IMR-90 (cell line): ENCODE measurements around the gene GARS1. TPM values are rescaled to one million over a fixed set of nuclear protein-coding genes. Genes with fewer than 3 reads are reported as not detected.
A peak's percentile ranks its signal among the peaks of the same experiment; 100 is the strongest.

Experiments
- ATAC-seq: fragments of 200-7000 bp; cut with Tn5 transposase; 2 replicates; pipeline ENCODE4 v1.9.1; 2020; ENCODE audit warnings: low read depth, mild to moderate bottlenecking, moderate library complexity
- BruUV-seq: library from RNA; stranded (reverse); fragments of 400-500 nt; replicated peaks from 2 replicates; lab custom pipeline; 2021; lab: Mats Ljungman, UMichigan
- CTCF ChIA-PET: fragments of 300-600 bp; formaldehyde crosslinking; extraction: SDS; loops from one replicate; lab custom pipeline; 2021; ENCODE audit warnings: antibody characterized with exemption; lab: Yijun Ruan, JAX
- POLR2A ChIA-PET: fragments of 300-600 bp; sonication (Branson Sonifier 250); formaldehyde crosslinking; loops from one replicate; lab custom pipeline; 2022; ENCODE audit warnings: antibody characterized with exemption; ENCODE audit not compliant: unreplicated experiment; lab: Charles Lee
- DNase-seq: peaks from one replicate; pipeline ENCODE4 v3.0.0; 2013
- H2AFZ ChIP-seq: replicated peaks from 2 replicates; pipeline ENCODE3; 2013; ENCODE audit warnings: low read length, mild to moderate bottlenecking; ENCODE audit not compliant: poor library complexity
- H2AK5ac ChIP-seq: 2 replicates; pipeline ENCODE4 v1.6.1; 2013; ENCODE audit warnings: low read depth, low read length, inconsistent platforms
- H2AK9ac ChIP-seq: replicated peaks from 2 replicates; pipeline ENCODE3; 2013; ENCODE audit warnings: mild to moderate bottlenecking, low read depth, low read length, moderate library complexity; ENCODE audit not compliant: poor library complexity
- H2BK120ac ChIP-seq: 2 replicates; pipeline ENCODE4 v1.6.1; 2013; ENCODE audit warnings: low read depth, low read length, inconsistent platforms
- H2BK15ac ChIP-seq: 3 replicates; pipeline ENCODE4 v1.6.1; 2013; ENCODE audit warnings: low read depth, low read length, inconsistent platforms
- H2BK20ac ChIP-seq: 2 replicates; pipeline ENCODE4 v1.6.1; 2013; ENCODE audit warnings: low read depth, mild to moderate bottlenecking, inconsistent platforms, low read length, moderate library complexity
- H2BK5ac ChIP-seq: 2 replicates; pipeline ENCODE4 v1.6.1; 2013; ENCODE audit warnings: mild to moderate bottlenecking, low read depth, low read length, inconsistent platforms; ENCODE audit not compliant: poor library complexity, severe bottlenecking
- H3K14ac ChIP-seq: replicated peaks from 2 replicates; pipeline ENCODE4 v1.6.1; 2013; ENCODE audit warnings: low read depth, low read length, inconsistent platforms
- H3K18ac ChIP-seq: 2 replicates; pipeline ENCODE4 v1.6.1; 2013; ENCODE audit warnings: low read depth, low read length, control low read depth
- H3K23ac ChIP-seq: 2 replicates; pipeline ENCODE4 v1.6.1; 2013; ENCODE audit warnings: low read depth, low read length, inconsistent platforms
- H3K27ac ChIP-seq: 2 replicates; pipeline ENCODE4 v1.5.1; 2013; ENCODE audit warnings: mild to moderate bottlenecking, control low read depth, low read length; ENCODE audit not compliant: insufficient read depth
- H3K27me3 ChIP-seq: 2 replicates; pipeline ENCODE4 v1.6.1; 2013; ENCODE audit warnings: low read length; ENCODE audit not compliant: control insufficient read depth, insufficient read depth
- H3K36me3 ChIP-seq: 2 replicates; pipeline ENCODE4 v1.6.1; 2013; ENCODE audit warnings: low read length, mixed read lengths; ENCODE audit not compliant: control insufficient read depth, insufficient read depth
- H3K4ac ChIP-seq: 2 replicates; pipeline ENCODE4 v1.6.1; 2013; ENCODE audit warnings: low read depth, low read length, inconsistent platforms
- H3K4me1 ChIP-seq: 2 replicates; pipeline ENCODE4 v1.6.1; 2013; ENCODE audit warnings: low read length, mixed read lengths; ENCODE audit not compliant: control insufficient read depth, insufficient read depth
- H3K4me2 ChIP-seq: 2 replicates; pipeline ENCODE4 v1.6.1; 2013; ENCODE audit warnings: low read depth, mild to moderate bottlenecking, control low read depth, low read length, moderate library complexity
- H3K4me3 ChIP-seq: 2 replicates; pipeline ENCODE4 v1.5.1; 2013; ENCODE audit warnings: low read depth, mild to moderate bottlenecking, control low read depth, low read length, moderate library complexity; ENCODE audit not compliant: insufficient read depth
- H3K56ac ChIP-seq: 2 replicates; pipeline ENCODE4 v1.6.1; 2013; ENCODE audit warnings: low read length, inconsistent platforms; ENCODE audit not compliant: insufficient read depth; ENCODE audit errors: extremely low read depth
- H3K79me1 ChIP-seq, 2 experiments: 2 replicates each; pipeline ENCODE4 v1.6.1; 2013; ENCODE audit warnings: low read length in 2 of 2, inconsistent platforms in 1 of 2, low read depth in 1 of 2
- H3K9ac ChIP-seq: 2 replicates; pipeline ENCODE4 v1.6.1; 2013; ENCODE audit warnings: low read depth, low read length, control low read depth
- H3K9me1 ChIP-seq: 2 replicates; pipeline ENCODE4 v1.6.1; 2013; ENCODE audit warnings: low read length, inconsistent platforms; ENCODE audit not compliant: insufficient read depth
- H3K9me3 ChIP-seq: 2 replicates; pipeline ENCODE4 v1.6.1; 2013; ENCODE audit warnings: low read length; ENCODE audit not compliant: control insufficient read depth, insufficient read depth
- H4K20me1 ChIP-seq: 2 replicates; pipeline ENCODE4 v1.6.1; 2013; ENCODE audit warnings: low read length, inconsistent platforms; ENCODE audit not compliant: insufficient read depth
- H4K5ac ChIP-seq: 2 replicates; pipeline ENCODE4 v1.6.1; 2013; ENCODE audit warnings: mild to moderate bottlenecking, low read depth, low read length, control low read depth
- H4K8ac ChIP-seq, 2 experiments: 2 replicates each; pipeline ENCODE4 v1.6.1; 2013; ENCODE audit warnings: low read depth in 2 of 2, low read length in 2 of 2, control low read depth in 1 of 2, inconsistent platforms in 1 of 2
- H4K91ac ChIP-seq: 2 replicates; pipeline ENCODE4 v1.6.1; 2013; ENCODE audit warnings: low read depth, low read length, inconsistent platforms; ENCODE audit not compliant: insufficient read depth
- BHLHE40 ChIP-seq: fragments of 150-350 bp; IDR thresholded peaks from 2 replicates; pipeline ENCODE4 v1.6.1; 2016; ENCODE audit warnings: mild to moderate bottlenecking, low read depth, low read length
- CEBPB ChIP-seq: IDR thresholded peaks from 2 replicates; pipeline ENCODE4 v1.6.1; 2012; ENCODE audit warnings: low read depth, low read length, improper control_type of control experiment
- CHD1 ChIP-seq: IDR thresholded peaks from 2 replicates; pipeline ENCODE4 v1.6.1; 2012; ENCODE audit warnings: low read depth, low read length, improper control_type of control experiment
- CTCF ChIP-seq: conservative IDR thresholded peaks from 2 replicates; pipeline ENCODE4 v1.5.1; 2012; ENCODE audit warnings: mild to moderate bottlenecking, low read depth, low read length, improper control_type of control experiment
- ELK1 ChIP-seq: fragments of 150-350 bp; IDR thresholded peaks from 2 replicates; pipeline ENCODE4 v1.6.1; 2016; ENCODE audit warnings: low read depth, mild to moderate bottlenecking, low read length, moderate library complexity, borderline replicate concordance
- MAFK ChIP-seq: IDR thresholded peaks from 2 replicates; pipeline ENCODE4 v1.6.1; 2012; ENCODE audit warnings: low read depth, low read length, improper control_type of control experiment
- MAZ ChIP-seq: IDR thresholded peaks from 2 replicates; pipeline ENCODE4 v1.6.1; 2012; ENCODE audit warnings: low read depth, mild to moderate bottlenecking, low read length, improper control_type of control experiment, moderate library complexity, borderline replicate concordance
- MXI1 ChIP-seq: IDR thresholded peaks from 2 replicates; pipeline ENCODE4 v1.6.1; 2012; ENCODE audit warnings: low read depth, mild to moderate bottlenecking, low read length, moderate library complexity, borderline replicate concordance
- NFE2L2 ChIP-seq: fragments of 150-350 bp; IDR thresholded peaks from 2 replicates; pipeline ENCODE4 v1.6.1; 2016; ENCODE audit warnings: low read depth, mild to moderate bottlenecking, low read length
- POLR2A ChIP-seq: IDR thresholded peaks from 2 replicates; pipeline ENCODE4 v1.6.1; 2012; ENCODE audit warnings: mild to moderate bottlenecking, low read depth, low read length
- RAD21 ChIP-seq: IDR thresholded peaks from 2 replicates; pipeline ENCODE4 v1.6.1; 2012; ENCODE audit warnings: low read length, improper control_type of control experiment
- RCOR1 ChIP-seq: IDR thresholded peaks from 2 replicates; pipeline ENCODE4 v1.6.1; 2012; ENCODE audit warnings: mild to moderate bottlenecking, low read length, improper control_type of control experiment; ENCODE audit not compliant: insufficient replicate concordance
- RFX5 ChIP-seq: IDR thresholded peaks from 2 replicates; pipeline ENCODE4 v1.8.0; 2012; ENCODE audit warnings: low read depth, mild to moderate bottlenecking, low read length, moderate library complexity
- SMC3 ChIP-seq: fragments of 150-350 bp; IDR thresholded peaks from 2 replicates; pipeline ENCODE4 v1.6.1; 2016; ENCODE audit warnings: low read depth, mild to moderate bottlenecking, antibody characterized with exemption, low read length, moderate library complexity
- USF2 ChIP-seq: fragments of 150-350 bp; IDR thresholded peaks from 2 replicates; pipeline ENCODE4 v1.6.1; 2017; ENCODE audit warnings: mild to moderate bottlenecking, antibody characterized with exemption, low read length, low read depth
- WGBS, 2 experiments: methylation state at CpG; one replicate each; pipeline versions ENCODE4 v1.1.5 to v1.1.7; 2013; ENCODE audit warnings: missing lambda C conversion rate in 2 of 2; ENCODE audit not compliant: insufficient read length in 1 of 2; ENCODE audit errors: extremely low coverage in 2 of 2; 5-methylcytosine and 5-hydroxymethylcytosine counted together
- dilution Hi-C: fragments of 300-500 bp; cut with HindIII; formaldehyde crosslinking; loops from one replicate; pipeline ENCODE4 v1.14.3; 2018; ENCODE audit warnings: low sequenced_read_pairs; ENCODE audit not compliant: unreplicated experiment
- in situ Hi-C: fragments of 300-500 bp; cut with MboI; formaldehyde crosslinking; loops from 3 replicates; pipeline ENCODE4 v1.14.3; 2019; ENCODE audit warnings: low sequenced_read_pairs, inconsistent platforms, mixed read lengths
- intact Hi-C: fragments of 100-400 bp; cut with micrococcal nuclease; formaldehyde crosslinking; loops from 2 replicates; pipeline ENCODE4 v1.10.0; 2022
- polyA plus RNA-seq, 3 experiments: library from polyadenylated mRNA; depleted of rRNA; stranded (reverse); fragments of >200 nt; gene quantifications; 2 replicates each; pipeline ENCODE4 v1.2.3, GENCODE V29; 2012; ENCODE audit warnings: low replicate concordance in 1 of 3
- total RNA-seq: library from RNA; depleted of rRNA; stranded (reverse); fragments of >200 nt; gene quantifications from 2 replicates; pipeline ENCODE4 v1.2.3, GENCODE V29; 2012

GARS1 gene
- total and polyA plus RNA-seq, 2 of the 4 experiments (the other 2 are of a cell fraction): 105 to 551 TPM

GRCh38 chr7:30564243-30564892, 30.3 kb upstream of the GARS1 start:
- Histone ChIP-seq H3K18ac (no peak overlapping the region), H2BK20ac (no peak overlapping the region), H3K9ac (no peak overlapping the region), H2BK15ac (no peak overlapping the region), H3K27me3 (no peaks in the 10 kb centered on the region), H3K23ac (no peak overlapping the region), H2BK120ac (no peak overlapping the region), H2BK5ac (no peak overlapping the region), H3K9me3 (no peaks in the 10 kb centered on the region), H3K4me2 (no peak overlapping the region), H2AFZ (peak overlapping the region; percentile 82), H3K4me3 (no peak overlapping the region), H3K56ac (no peak overlapping the region), H2AK9ac (no peak overlapping the region), H4K8ac (no peak overlapping the region), H3K36me3 (peaks cover 12% of the 10 kb centered on the region), H3K4ac (no peak overlapping the region), H4K91ac (no peak overlapping the region), H3K79me1 (no peaks in the 10 kb centered on the region), H2AK5ac (no peak overlapping the region), H3K4me1 (peaks cover 6% of the 10 kb centered on the region), H4K5ac (no peak overlapping the region), H4K20me1 (no peaks in the 10 kb centered on the region), H3K27ac (no peak overlapping the region), H3K9me1 (no peaks in the 10 kb centered on the region; the same call in 1 of the 2 replicates), H3K14ac (no peak overlapping the region)
- BruUV-seq: no TSS peak
- ChIA-PET CTCF (interaction anchor here (0.8 to 1.4 kb wide), 7 partner anchors 14 to 288 kb away, joined by 3 to 16 read pairs (median 3); no protein-coding TSS in a partner anchor), POLR2A (no interaction called here)
- dilution Hi-C loops: no loop called here
- WGBS, 2 experiments: no CpG with 5 or more reads among the region's 7 CpGs
- intact Hi-C loops: loop anchor here (1.0 to 2.0 kb wide), 6 partner anchors 16 to 400 kb away; no protein-coding TSS in a partner anchor
- in situ Hi-C loops: loop anchor here (5.0 to 10.0 kb wide), 2 partner anchors 287 to 400 kb away; no protein-coding TSS in a partner anchor
- DNase-seq: peak; percentile 80
- peak; percentile 96 for ATAC-seq
- no peak for TF ChIP-seq POLR2A
- TF ChIP-seq RAD21: peak; percentile 95
- no peak for TF ChIP-seq BHLHE40
- TF ChIP-seq CHD1: no peak
- no peak for TF ChIP-seq USF2
- no peak for TF ChIP-seq RCOR1
- TF ChIP-seq NFE2L2: no peak
- no peak for TF ChIP-seq ELK1
- TF ChIP-seq MXI1: no peak
- no peak for TF ChIP-seq MAZ
- peak; percentile 91 for TF ChIP-seq CTCF
- TF ChIP-seq MAFK: no peak
- TF ChIP-seq CEBPB: no peak
- TF ChIP-seq SMC3: peak; percentile 75
- no peak for TF ChIP-seq RFX5
